ENCODE measurements around the gene ZBTB7C. TPM values are rescaled to one million over a fixed set of nuclear protein-coding genes. Genes with fewer than 3 reads are reported as not detected.

Gene ZBTB7C
- polyA plus RNA-seq, 1 of the 3 experiments (the other 2 are of a cell fraction): 0.05 TPM

- H3K4me3 ChIP-seq (ENCODE audit: low read depth in 2 of 2, low read length in 1 of 2): no peak overlapping the region
- no peak overlapping the region for H3K27ac ChIP-seq (ENCODE audit: low read depth in 2 of 2, low read length in 1 of 2)
- no peak for DNase-seq
- ChIA-PET POLR2A (no interaction called here), CTCF (interaction anchor here (0.6 to 4.4 kb wide), 4 partner anchors 11 to 636 kb away, joined by 3 to 61 read pairs (median 3); no protein-coding TSS in a partner anchor)
- no peak overlapping the region for H2AFZ ChIP-seq (ENCODE audit: low read depth)
- H3K4me2 ChIP-seq: no peak overlapping the region
- no peaks in the 10 kb centered on the region for H3K9me2 ChIP-seq
- peaks cover 8% of the 10 kb centered on the region; the same call in 1 of the 2 replicates for H3K27me3 ChIP-seq (ENCODE audit: insufficient read depth)
- TF ChIP-seq TEAD4 (IDR thresholded peaks at IDR 0.05; ENCODE audit: borderline replicate concordance, insufficient read depth): no peak
- TF ChIP-seq NRF1 (IDR thresholded peaks at IDR 0.05; ENCODE audit: low read depth, low read length): no peak
- no peak for TF ChIP-seq RAD21 (IDR thresholded peaks at IDR 0.05; ENCODE audit: low read length)
- no peak for TF ChIP-seq SMC3 (IDR thresholded peaks at IDR 0.05; ENCODE audit: low read depth, low read length)
- no peak for TF ChIP-seq EP300 (IDR thresholded peaks at IDR 0.05; ENCODE audit: borderline replicate concordance in 1 of 2, low read depth in 1 of 2, low read length in 1 of 2)
- TF ChIP-seq RFX5 (IDR thresholded peaks at IDR 0.05; ENCODE audit: low read length): no peak
- no peak for TF ChIP-seq RCOR1 (IDR thresholded peaks at IDR 0.05; ENCODE audit: low read length)
- no peak for TF ChIP-seq FOSL2 (IDR thresholded peaks at IDR 0.05; ENCODE audit: borderline replicate concordance, low read depth)
- TF ChIP-seq PBX3 (IDR thresholded peaks at IDR 0.05): no peak
- H3K9me3 ChIP-seq: no peaks in the 10 kb centered on the region
- no peaks in the 10 kb centered on the region for H3K36me3 ChIP-seq (replicated peaks in 1 of 2; ENCODE audit: control insufficient read depth in 1 of 2, insufficient read depth in 2 of 2, low read length in 1 of 2)
- 92% methylated on average over 5 of the region's 10 CpGs for WGBS (ENCODE audit: low lambda C conversion rate)
- H3K4me1 ChIP-seq (ENCODE audit: control insufficient read depth in 1 of 2, insufficient read depth in 2 of 2, low read depth in 1 of 2, low read length in 1 of 2): peaks cover 0 to 10% of the 10 kb centered on the region in 2 experiments; a peak in 2 of 4 replicates
- H3F3A ChIP-seq (replicated peaks; ENCODE audit: insufficient read depth): no peaks in the 10 kb centered on the region
- no peak overlapping the region for H3K9ac ChIP-seq
- no peaks in the 10 kb centered on the region for H3K79me2 ChIP-seq (ENCODE audit: insufficient read depth)
- H4K20me1 ChIP-seq (ENCODE audit: insufficient read depth): no peaks in the 10 kb centered on the region
These were observed 400.0 kb downstream of the ZBTB7C start for GRCh38 chr18:48009116-48009745.

- no peaks in the 10 kb centered on the region for H4K20me1 ChIP-seq (ENCODE audit: insufficient read depth)
- peak overlapping the region; percentile 94 for H3K4me2 ChIP-seq
- H3K9ac ChIP-seq: peak overlapping the region; percentile 63
- 48% methylated on average over 11 of the region's 68 CpGs for WGBS (ENCODE audit: low lambda C conversion rate)
- peak overlapping the region; percentile 64 to 70 for H3K4me3 ChIP-seq (ENCODE audit: low read depth in 2 of 2, low read length in 1 of 2)
- no peaks in the 10 kb centered on the region for H3K79me2 ChIP-seq (ENCODE audit: insufficient read depth)
- no peaks in the 10 kb centered on the region for H3K9me3 ChIP-seq
- TF ChIP-seq SMC3 (IDR thresholded peaks at IDR 0.05; ENCODE audit: low read depth, low read length): peak; percentile 9; the same call in 1 of the 2 replicates
- TF ChIP-seq CTCF (IDR thresholded peaks at IDR 0.05): peak; percentile 45
- TF ChIP-seq SIN3A (IDR thresholded peaks at IDR 0.05; ENCODE audit: borderline replicate concordance, low read depth, low read length): no peak
- TF ChIP-seq EZH2phosphoT487 (IDR thresholded peaks at IDR 0.05; ENCODE audit: borderline replicate concordance, low read depth): no peak
- no peak for TF ChIP-seq TEAD4 (IDR thresholded peaks at IDR 0.05; ENCODE audit: borderline replicate concordance, insufficient read depth)
- POLR2A ChIA-PET: interaction anchor here (0.6 to 1.4 kb wide), 2 partner anchors 38 to 78 kb away, joined by 3 to 5 read pairs; partner anchors contain the start of gene SMAD2
- CTCF ChIA-PET: interaction anchor here (0.6 to 4.4 kb wide), 35 partner anchors 8 to 793 kb away, joined by 3 to 61 read pairs (median 4); no protein-coding TSS in a partner anchor
- H3K27me3 ChIP-seq (ENCODE audit: insufficient read depth): peaks cover 8% of the 10 kb centered on the region; the same call in 1 of the 2 replicates
- no peaks in the 10 kb centered on the region for H3K36me3 ChIP-seq (replicated peaks in 1 of 2; ENCODE audit: control insufficient read depth in 1 of 2, insufficient read depth in 2 of 2, low read length in 1 of 2)
- H3K9me2 ChIP-seq: no peaks in the 10 kb centered on the region
- peak overlapping the region; percentile 94 for H2AFZ ChIP-seq (ENCODE audit: low read depth)
- H3F3A ChIP-seq (replicated peaks; ENCODE audit: insufficient read depth): no peaks in the 10 kb centered on the region
- peak; percentile 99 for DNase-seq
- H3K27ac ChIP-seq (ENCODE audit: low read depth in 2 of 2, low read length in 1 of 2): peak overlapping the region in 1 of 2 experiments; percentile 47; a peak in 1 of 4 replicates
- H3K4me1 ChIP-seq (ENCODE audit: control insufficient read depth in 1 of 2, insufficient read depth in 2 of 2, low read depth in 1 of 2, low read length in 1 of 2): peaks cover 3 to 19% of the 10 kb centered on the region in 2 experiments; a peak in 2 of 4 replicates
These were observed 401.1 kb downstream of the ZBTB7C start for GRCh38 chr18:48007955-48008701.

Data from SK-N-SH (cell line).